ENCODE measurements around the gene IRAK2. TPM values are rescaled to one million over a fixed set of nuclear protein-coding genes. Genes with fewer than 3 reads are reported as not detected.

IRAK2 gene
- polyA plus RNA-seq, 2 of the 4 experiments (the other 2 are of a cell fraction) = 7.9 to 12.5 TPM

DNA sequence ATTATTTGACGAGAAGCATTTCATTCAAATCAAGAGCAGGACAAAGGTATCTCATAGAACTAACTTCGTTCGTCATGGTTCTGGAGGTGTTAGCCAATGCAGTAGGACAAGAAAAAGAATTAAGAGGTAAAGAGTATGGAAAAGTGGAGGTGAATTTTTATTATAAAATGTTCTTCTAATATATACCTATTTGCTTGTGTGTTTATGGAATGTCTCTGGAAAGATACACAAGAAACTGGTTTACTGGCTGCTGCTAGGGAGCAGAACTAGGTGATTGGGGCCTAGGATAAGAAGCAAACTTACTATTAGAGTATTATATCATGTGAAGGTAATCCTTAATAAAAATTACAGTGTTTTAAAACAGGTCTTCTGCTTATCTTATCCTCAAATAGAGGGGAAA, 52.6 kb downstream of the IRAK2 start:
- WGBS (ENCODE audit: missing lambda C conversion rate) = 78% methylated on average over 3 of the region's 3 CpGs
- TF ChIP-seq, protein P1, sequence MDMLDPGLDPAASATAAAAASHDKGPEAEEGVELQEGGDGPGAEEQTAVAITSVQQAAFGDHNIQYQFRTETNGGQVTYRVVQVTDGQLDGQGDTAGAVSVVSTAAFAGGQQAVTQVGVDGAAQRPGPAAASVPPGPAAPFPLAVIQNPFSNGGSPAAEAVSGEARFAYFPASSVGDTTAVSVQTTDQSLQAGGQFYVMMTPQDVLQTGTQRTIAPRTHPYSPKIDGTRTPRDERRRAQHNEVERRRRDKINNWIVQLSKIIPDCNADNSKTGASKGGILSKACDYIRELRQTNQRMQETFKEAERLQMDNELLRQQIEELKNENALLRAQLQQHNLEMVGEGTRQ (IDR thresholded peaks at IDR 0.05) = no peak
- TF ChIP-seq, protein P2, sequence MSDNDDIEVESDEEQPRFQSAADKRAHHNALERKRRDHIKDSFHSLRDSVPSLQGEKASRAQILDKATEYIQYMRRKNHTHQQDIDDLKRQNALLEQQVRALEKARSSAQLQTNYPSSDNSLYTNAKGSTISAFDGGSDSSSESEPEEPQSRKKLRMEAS (IDR thresholded peaks at IDR 0.05) = no peak
- TF ChIP-seq JUNB (IDR thresholded peaks at IDR 0.05) (no peak), MAFK (IDR thresholded peaks at IDR 0.05; ENCODE audit: partially characterized antibody) (no peak), FOSB (CRISPR knock-in tag; IDR thresholded peaks at IDR 0.05) (no peak), RARB (CRISPR knock-in tag; IDR thresholded peaks at IDR 0.05) (no peak), EHF (CRISPR knock-in tag; IDR thresholded peaks at IDR 0.05) (no peak), KDM1A (IDR thresholded peaks at IDR 0.05; ENCODE audit: low read depth) (no peak), ESRRA (IDR thresholded peaks at IDR 0.05; ENCODE audit: borderline replicate concordance, low read length) (no peak), CHD4 (IDR thresholded peaks at IDR 0.05; ENCODE audit: borderline replicate concordance) (no peak), HOXB13 (CRISPR knock-in tag; IDR thresholded peaks at IDR 0.05; ENCODE audit: low read depth) (no peak), HOXA7 (CRISPR knock-in tag; IDR thresholded peaks at IDR 0.05) (no peak), CBX8 (IDR thresholded peaks at IDR 0.05) (no peak)
- TF ChIP-seq, protein P3, sequence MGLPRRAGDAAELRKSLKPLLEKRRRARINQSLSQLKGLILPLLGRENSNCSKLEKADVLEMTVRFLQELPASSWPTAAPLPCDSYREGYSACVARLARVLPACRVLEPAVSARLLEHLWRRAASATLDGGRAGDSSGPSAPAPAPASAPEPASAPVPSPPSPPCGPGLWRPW (IDR thresholded peaks at IDR 0.05) = no peak
- TF ChIP-seq, protein P4, sequence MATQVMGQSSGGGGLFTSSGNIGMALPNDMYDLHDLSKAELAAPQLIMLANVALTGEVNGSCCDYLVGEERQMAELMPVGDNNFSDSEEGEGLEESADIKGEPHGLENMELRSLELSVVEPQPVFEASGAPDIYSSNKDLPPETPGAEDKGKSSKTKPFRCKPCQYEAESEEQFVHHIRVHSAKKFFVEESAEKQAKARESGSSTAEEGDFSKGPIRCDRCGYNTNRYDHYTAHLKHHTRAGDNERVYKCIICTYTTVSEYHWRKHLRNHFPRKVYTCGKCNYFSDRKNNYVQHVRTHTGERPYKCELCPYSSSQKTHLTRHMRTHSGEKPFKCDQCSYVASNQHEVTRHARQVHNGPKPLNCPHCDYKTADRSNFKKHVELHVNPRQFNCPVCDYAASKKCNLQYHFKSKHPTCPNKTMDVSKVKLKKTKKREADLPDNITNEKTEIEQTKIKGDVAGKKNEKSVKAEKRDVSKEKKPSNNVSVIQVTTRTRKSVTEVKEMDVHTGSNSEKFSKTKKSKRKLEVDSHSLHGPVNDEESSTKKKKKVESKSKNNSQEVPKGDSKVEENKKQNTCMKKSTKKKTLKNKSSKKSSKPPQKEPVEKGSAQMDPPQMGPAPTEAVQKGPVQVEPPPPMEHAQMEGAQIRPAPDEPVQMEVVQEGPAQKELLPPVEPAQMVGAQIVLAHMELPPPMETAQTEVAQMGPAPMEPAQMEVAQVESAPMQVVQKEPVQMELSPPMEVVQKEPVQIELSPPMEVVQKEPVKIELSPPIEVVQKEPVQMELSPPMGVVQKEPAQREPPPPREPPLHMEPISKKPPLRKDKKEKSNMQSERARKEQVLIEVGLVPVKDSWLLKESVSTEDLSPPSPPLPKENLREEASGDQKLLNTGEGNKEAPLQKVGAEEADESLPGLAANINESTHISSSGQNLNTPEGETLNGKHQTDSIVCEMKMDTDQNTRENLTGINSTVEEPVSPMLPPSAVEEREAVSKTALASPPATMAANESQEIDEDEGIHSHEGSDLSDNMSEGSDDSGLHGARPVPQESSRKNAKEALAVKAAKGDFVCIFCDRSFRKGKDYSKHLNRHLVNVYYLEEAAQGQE (IDR thresholded peaks at IDR 0.05) = no peak
- H3K9me3 ChIP-seq = no peaks in the 10 kb centered on the region
- H3K4me2 ChIP-seq = no peak overlapping the region
- H3K4me3 ChIP-seq = no peak overlapping the region
- DNase-seq (ENCODE audit: low read depth in 1 of 2, low spot score in 1 of 2) (no peak), FAIRE-seq (no peak), ATAC-seq (no peak)
- no peak overlapping the region for H3K27ac ChIP-seq
- ChIA-PET POLR2A (no interaction called here), CTCF (interaction anchor here (1.1 to 1.9 kb wide), 3 partner anchors 26 to 53 kb away, joined by 3 to 9 read pairs (median 9); partner anchors contain the start of gene IRAK2)
- peaks cover 20% of the 10 kb centered on the region for H3K4me1 ChIP-seq

DNA sequence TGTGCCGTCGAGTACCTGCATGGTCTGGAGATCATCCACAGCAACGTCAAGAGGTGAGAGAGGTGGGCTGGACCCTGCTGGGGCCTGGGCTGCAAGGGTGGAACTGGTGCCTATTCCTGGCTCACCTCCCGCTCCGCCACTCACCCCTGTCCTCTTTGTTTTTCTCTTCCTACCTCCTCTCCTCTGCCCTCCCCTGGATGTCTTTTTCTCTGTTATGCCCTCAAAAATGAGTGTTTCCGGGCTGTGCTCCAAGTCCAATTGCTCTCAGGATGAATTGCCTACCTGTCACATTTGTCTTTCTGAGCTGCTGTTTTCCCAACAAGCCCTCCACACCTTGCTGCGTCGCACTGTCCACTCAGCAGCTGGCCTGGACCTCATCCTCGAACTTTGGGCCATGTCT, 55.0 kb downstream of the IRAK2 start:
- no peak for FAIRE-seq
- POLR2A ChIA-PET = no interaction called here
- Histone ChIP-seq H3K4me3 (no peak overlapping the region), H3K9me3 (no peaks in the 10 kb centered on the region), H3K4me2 (no peak overlapping the region), H3K4me1 (peaks cover 41% of the 10 kb centered on the region), H3K27ac (peak overlapping the region in 1 of 2 experiments; percentile 61; a peak in 3 of 6 replicates)
- TF ChIP-seq GATA3 (IDR thresholded peaks at IDR 0.05; ENCODE audit: borderline replicate concordance) (no peak), POLR2AphosphoS2 (conservative IDR thresholded peaks at IDR 0.05; ENCODE audit: low read length) (no peak), ZNF302 (CRISPR knock-in tag; IDR thresholded peaks at IDR 0.05) (no peak), FOSB (CRISPR knock-in tag; IDR thresholded peaks at IDR 0.05) (no peak), MAZ (IDR thresholded peaks at IDR 0.05; ENCODE audit: borderline replicate concordance, low read depth, low read length) (no peak), FOSL2 (IDR thresholded peaks at IDR 0.05) (no peak), FOSL2 (CRISPR knock-in tag; IDR thresholded peaks at IDR 0.05) (no peak), JUN (IDR thresholded peaks at IDR 0.05) (no peak), EP300 (IDR thresholded peaks at IDR 0.05) (no peak), NPAS2 (CRISPR knock-in tag; IDR thresholded peaks at IDR 0.05; ENCODE audit: borderline replicate concordance) (no peak), SMC3 (IDR thresholded peaks at IDR 0.05) (no peak), CBX2 (IDR thresholded peaks at IDR 0.05; ENCODE audit: borderline replicate concordance, low read depth) (no peak), RCOR1 (IDR thresholded peaks at IDR 0.05; ENCODE audit: low read depth, low read length) (no peak)
- TF ChIP-seq, protein P1 (IDR thresholded peaks at IDR 0.05) = no peak
- TF ChIP-seq, protein P2 (IDR thresholded peaks at IDR 0.05) = no peak
- TF ChIP-seq, protein P5, sequence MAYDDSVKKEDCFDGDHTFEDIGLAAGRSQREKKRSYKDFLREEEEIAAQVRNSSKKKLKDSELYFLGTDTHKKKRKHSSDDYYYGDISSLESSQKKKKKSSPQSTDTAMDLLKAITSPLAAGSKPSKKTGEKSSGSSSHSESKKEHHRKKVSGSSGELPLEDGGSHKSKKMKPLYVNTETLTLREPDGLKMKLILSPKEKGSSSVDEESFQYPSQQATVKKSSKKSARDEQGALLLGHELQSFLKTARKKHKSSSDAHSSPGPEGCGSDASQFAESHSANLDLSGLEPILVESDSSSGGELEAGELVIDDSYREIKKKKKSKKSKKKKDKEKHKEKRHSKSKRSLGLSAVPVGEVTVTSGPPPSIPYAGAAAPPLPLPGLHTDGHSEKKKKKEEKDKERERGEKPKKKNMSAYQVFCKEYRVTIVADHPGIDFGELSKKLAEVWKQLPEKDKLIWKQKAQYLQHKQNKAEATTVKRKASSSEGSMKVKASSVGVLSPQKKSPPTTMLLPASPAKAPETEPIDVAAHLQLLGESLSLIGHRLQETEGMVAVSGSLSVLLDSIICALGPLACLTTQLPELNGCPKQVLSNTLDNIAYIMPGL (CRISPR knock-in tag; IDR thresholded peaks at IDR 0.05; ENCODE audit: borderline replicate concordance) = no peak
- TF ChIP-seq, protein P6, sequence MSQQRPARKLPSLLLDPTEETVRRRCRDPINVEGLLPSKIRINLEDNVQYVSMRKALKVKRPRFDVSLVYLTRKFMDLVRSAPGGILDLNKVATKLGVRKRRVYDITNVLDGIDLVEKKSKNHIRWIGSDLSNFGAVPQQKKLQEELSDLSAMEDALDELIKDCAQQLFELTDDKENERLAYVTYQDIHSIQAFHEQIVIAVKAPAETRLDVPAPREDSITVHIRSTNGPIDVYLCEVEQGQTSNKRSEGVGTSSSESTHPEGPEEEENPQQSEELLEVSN (IDR thresholded peaks at IDR 0.05; ENCODE audit: borderline replicate concordance, low read depth) = no peak
- no peak for DNase-seq (ENCODE audit: low read depth in 1 of 2, low spot score in 1 of 2)
- CTCF ChIA-PET = interaction anchor here (5.0 kb wide), 1 partner anchor 55 kb away, joined by 33 read pairs; the partner anchor contains the start of gene IRAK2
- 93% methylated on average over 9 of the region's 9 CpGs for WGBS (ENCODE audit: missing lambda C conversion rate)
- no peak for ATAC-seq

Measured in A549 (cell line).